ENCODE measurements around the gene VSX1.

DNA sequence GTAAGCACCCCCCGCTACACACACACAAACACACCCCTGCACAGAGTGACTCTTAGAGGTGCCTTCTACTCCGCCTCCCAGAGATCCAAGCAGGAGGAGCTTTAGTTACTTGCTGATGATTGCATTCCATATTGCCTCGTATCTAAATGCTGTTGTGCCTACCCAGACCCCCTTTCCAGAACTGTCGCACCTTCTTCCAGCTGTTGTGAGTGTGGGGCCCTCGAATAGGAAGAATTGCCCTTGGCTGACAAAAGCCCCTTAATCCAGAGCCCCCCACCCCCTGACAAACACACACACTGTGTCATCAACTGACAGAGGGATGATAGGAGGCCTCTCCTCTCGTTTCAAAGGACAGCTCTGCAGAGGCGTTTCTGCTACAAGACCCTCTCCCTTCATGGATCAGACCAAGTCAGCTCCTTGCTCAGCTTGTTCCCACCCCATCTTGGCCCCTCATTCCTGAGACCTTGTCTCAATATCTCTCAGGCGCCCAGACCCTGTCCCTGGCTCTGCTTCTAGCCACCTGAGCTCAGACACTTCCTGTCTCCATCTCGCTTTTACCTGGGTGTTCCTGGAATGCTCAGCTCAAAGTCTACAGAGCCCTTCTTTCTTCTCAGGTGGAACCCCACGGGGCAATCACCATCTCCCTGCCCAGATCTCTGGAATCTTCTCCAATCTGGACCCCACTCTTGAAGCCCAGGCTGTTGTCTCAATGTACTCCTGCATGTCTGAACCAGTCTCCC is 4.0 kb upstream of the VSX1 start:
- TF ChIP-seq, protein P1, sequence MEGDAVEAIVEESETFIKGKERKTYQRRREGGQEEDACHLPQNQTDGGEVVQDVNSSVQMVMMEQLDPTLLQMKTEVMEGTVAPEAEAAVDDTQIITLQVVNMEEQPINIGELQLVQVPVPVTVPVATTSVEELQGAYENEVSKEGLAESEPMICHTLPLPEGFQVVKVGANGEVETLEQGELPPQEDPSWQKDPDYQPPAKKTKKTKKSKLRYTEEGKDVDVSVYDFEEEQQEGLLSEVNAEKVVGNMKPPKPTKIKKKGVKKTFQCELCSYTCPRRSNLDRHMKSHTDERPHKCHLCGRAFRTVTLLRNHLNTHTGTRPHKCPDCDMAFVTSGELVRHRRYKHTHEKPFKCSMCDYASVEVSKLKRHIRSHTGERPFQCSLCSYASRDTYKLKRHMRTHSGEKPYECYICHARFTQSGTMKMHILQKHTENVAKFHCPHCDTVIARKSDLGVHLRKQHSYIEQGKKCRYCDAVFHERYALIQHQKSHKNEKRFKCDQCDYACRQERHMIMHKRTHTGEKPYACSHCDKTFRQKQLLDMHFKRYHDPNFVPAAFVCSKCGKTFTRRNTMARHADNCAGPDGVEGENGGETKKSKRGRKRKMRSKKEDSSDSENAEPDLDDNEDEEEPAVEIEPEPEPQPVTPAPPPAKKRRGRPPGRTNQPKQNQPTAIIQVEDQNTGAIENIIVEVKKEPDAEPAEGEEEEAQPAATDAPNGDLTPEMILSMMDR (IDR thresholded peaks at IDR 0.05; ENCODE audit: low read depth, low read length): no peak
- no peak for TF ChIP-seq POLR2A (IDR thresholded peaks at IDR 0.05; ENCODE audit: extremely low read depth, insufficient read length)

Measured in NB4 (cell line).